Measurements from ENCODE around the gene EMC9. TPM values are rescaled to one million over a fixed set of nuclear protein-coding genes. Genes with fewer than 3 reads are reported as not detected.
A peak's percentile ranks its signal among the peaks of the same experiment; 100 is the strongest.

Gene EMC9
- total and polyA plus RNA-seq, 4 donors, result 4.6 to 29.4 (median 20.0) TPM

GRCh38 chr14:24092505-24093206 is 48.7 kb downstream of the EMC9 start:
- no peak for ATAC-seq (ENCODE audit: insufficient read depth, low FRiP score)
- H3K27ac ChIP-seq (ENCODE audit: low read depth in 1 of 2, low read length in 1 of 2), result no peak overlapping the region

GRCh38 chr14:24092110-24092504 is 49.3 kb downstream of the EMC9 start:
- no peaks in the 10 kb centered on the region for H3K9me3 ChIP-seq (ENCODE audit: control insufficient read depth in 4 of 4, insufficient read depth in 3 of 4, low read length in 3 of 4)
- no peak for TF ChIP-seq CTCF (IDR thresholded peaks at IDR 0.05; ENCODE audit: control extremely low read depth, extremely low read depth)
- no peak for ATAC-seq (ENCODE audit: insufficient read depth, low FRiP score)
- no peak overlapping the region for H3K9ac ChIP-seq (ENCODE audit: insufficient read depth in 1 of 2, low read length in 2 of 2)
- H3K4me3 ChIP-seq, result no peak overlapping the region
- peaks cover 0 to 17% (median 6%) of the 10 kb centered on the region in 5 donors for H3K4me1 ChIP-seq (ENCODE audit: control insufficient read depth in 5 of 5, insufficient read depth in 5 of 5, low read length in 5 of 5)
- peak in 1 of 3 donors; percentile 32 for DNase-seq
- peak overlapping the region in 1 of 2 donors; percentile 38 for H3K27ac ChIP-seq (ENCODE audit: low read depth in 1 of 2, low read length in 1 of 2)
- H3K27me3 ChIP-seq (ENCODE audit: control insufficient read depth in 3 of 3, insufficient read depth in 3 of 3, low read length in 2 of 3), result no peaks in the 10 kb centered on the region
- no peaks in the 10 kb centered on the region for H3K36me3 ChIP-seq (ENCODE audit: control insufficient read depth in 4 of 4, insufficient read depth in 4 of 4, low read length in 4 of 4)

More at GRCh38 chr14:24092505-24093206, 48.7 kb downstream of the EMC9 start:
- no peak overlapping the region for H3K9ac ChIP-seq (ENCODE audit: insufficient read depth in 1 of 2, low read length in 2 of 2)
- no peak for TF ChIP-seq CTCF (IDR thresholded peaks at IDR 0.05; ENCODE audit: control extremely low read depth, extremely low read depth)
- DNase-seq, result no peak
- H3K4me3 ChIP-seq, result no peak overlapping the region
- H3K27me3 ChIP-seq (ENCODE audit: control insufficient read depth in 3 of 3, insufficient read depth in 3 of 3, low read length in 2 of 3), result no peaks in the 10 kb centered on the region
- H3K9me3 ChIP-seq (ENCODE audit: control insufficient read depth in 4 of 4, insufficient read depth in 3 of 4, low read length in 3 of 4), result no peaks in the 10 kb centered on the region
- 75 to 87% methylated on average over 4 of the region's 4 CpGs for WGBS, 2 donors
- no peaks in the 10 kb centered on the region for H3K36me3 ChIP-seq (ENCODE audit: control insufficient read depth in 4 of 4, insufficient read depth in 4 of 4, low read length in 4 of 4)
- H3K4me1 ChIP-seq (ENCODE audit: control insufficient read depth in 5 of 5, insufficient read depth in 5 of 5, low read length in 5 of 5), result peaks cover 0 to 17% (median 6%) of the 10 kb centered on the region in 5 donors

- no peak overlapping the region for H3K27ac ChIP-seq (ENCODE audit: low read depth in 1 of 2, low read length in 1 of 2)
- H3K9ac ChIP-seq (ENCODE audit: insufficient read depth in 1 of 2, low read length in 2 of 2), result no peak overlapping the region
- 82 to 85% methylated on average over 6 of the region's 6 CpGs for WGBS, 2 donors
- no peak overlapping the region for H3K4me3 ChIP-seq
- no peaks in the 10 kb centered on the region for H3K36me3 ChIP-seq (ENCODE audit: control insufficient read depth in 4 of 4, insufficient read depth in 4 of 4, low read length in 4 of 4)
- no peaks in the 10 kb centered on the region for H3K9me3 ChIP-seq (ENCODE audit: control insufficient read depth in 4 of 4, insufficient read depth in 3 of 4, low read length in 3 of 4)
- no peak for TF ChIP-seq CTCF (IDR thresholded peaks at IDR 0.05; ENCODE audit: control extremely low read depth, extremely low read depth)
- DNase-seq (peak in 1 of 3 donors; percentile 10), ATAC-seq (ENCODE audit: insufficient read depth, low FRiP score) (no peak)
- no peaks in the 10 kb centered on the region for H3K27me3 ChIP-seq (ENCODE audit: control insufficient read depth in 3 of 3, insufficient read depth in 3 of 3, low read length in 2 of 3)
- peaks cover 0 to 7% (median 0%) of the 10 kb centered on the region in 5 donors for H3K4me1 ChIP-seq (ENCODE audit: control insufficient read depth in 5 of 5, insufficient read depth in 5 of 5, low read length in 5 of 5)
Measured at GRCh38 chr14:24089890-24090289, 51.5 kb downstream of the EMC9 start.

Small RNA genes lying within 50 kb of the gene (small RNA-seq; reads per million reads assigned to genes)
- gene AL136295.4 (ENCODE audit: low replicate concordance) (not detected), gene IPO4 (ENCODE audit: low replicate concordance) (0.06 reads per million), gene IRF9 (ENCODE audit: low replicate concordance) (not detected), gene RNA5SP383 (ENCODE audit: low replicate concordance) (not detected)

Other genes starting within 250 kb of the EMC9 start
Only the 30 nearest of the 31 such genes appear.
- 10 to 100 TPM; 36.0 to 37.3 TPM for gene DHRS4, start 187.8 kb downstream of the EMC9 start, total RNA-seq
- 10 to 100 TPM; 45.0 to 45.9 TPM for gene DHRS4, start 187.8 kb downstream of the EMC9 start, polyA plus RNA-seq
- 10 to 100 TPM; 17.0 to 29.2 TPM for gene DHRS4L2, start 152.7 kb downstream of the EMC9 start, total RNA-seq
- 10 to 100 TPM; 30.4 to 44.7 TPM for gene DHRS4L2, start 152.7 kb downstream of the EMC9 start, polyA plus RNA-seq
- gene CARMIL3, start 89.6 kb downstream of the EMC9 start, total RNA-seq, result 1 to 10 TPM in 1 of 2 donors, under 1 TPM in 1; 0.37 to 2.4 TPM
- gene CARMIL3, start 89.6 kb downstream of the EMC9 start, polyA plus RNA-seq, result under 1 TPM; 0.71 to 0.85 TPM
- not detected for gene CPNE6, start 70.0 kb downstream of the EMC9 start, total RNA-seq
- not detected for gene CPNE6, start 70.0 kb downstream of the EMC9 start, polyA plus RNA-seq
- gene PCK2, start 47.3 kb downstream of the EMC9 start, total RNA-seq, result 10 to 100 TPM in 1 of 2 donors, 1 to 10 TPM in 1; 8.9 to 91.7 TPM
- 10 to 100 TPM; 35.2 to 41.2 TPM for gene PCK2, start 47.3 kb downstream of the EMC9 start, polyA plus RNA-seq
- gene DCAF11, start 26.8 kb downstream of the EMC9 start, total RNA-seq, result 100 to 1,000 TPM in 1 of 2 donors, 10 to 100 TPM in 1; 68.9 to 153 TPM
- gene DCAF11, start 26.8 kb downstream of the EMC9 start, polyA plus RNA-seq, result 10 to 100 TPM; 26.4 to 59.4 TPM
- gene NRL, start 26.6 kb downstream of the EMC9 start, total RNA-seq, result 1 to 10 TPM; 3.6 to 5.4 TPM
- gene NRL, start 26.6 kb downstream of the EMC9 start, polyA plus RNA-seq, result 1 to 10 TPM; 2.7 TPM
- under 1 TPM; 0.48 to 0.83 TPM for gene FITM1, start 10.9 kb downstream of the EMC9 start, total RNA-seq
- gene FITM1, start 10.9 kb downstream of the EMC9 start, polyA plus RNA-seq, result 1 to 10 TPM in 1 of 2 donors, under 1 TPM in 1; 0.93 to 1.4 TPM
- 100 to 1,000 TPM; 125 to 192 TPM for gene PSME1, start 5.4 kb downstream of the EMC9 start, total RNA-seq
- 100 to 1,000 TPM; 286 to 311 TPM for gene PSME1, start 5.4 kb downstream of the EMC9 start, polyA plus RNA-seq
- gene PSME2, start 5.0 kb upstream of the EMC9 start, total RNA-seq, result 100 to 1,000 TPM in 1 of 2 donors, 10 to 100 TPM in 1; 89.1 to 178 TPM
- gene PSME2, start 5.0 kb upstream of the EMC9 start, polyA plus RNA-seq, result 100 to 1,000 TPM; 283 to 328 TPM
- gene RNF31, start 5.9 kb upstream of the EMC9 start, total RNA-seq, result 10 to 100 TPM; 31.7 to 82.4 TPM
- gene RNF31, start 5.9 kb upstream of the EMC9 start, polyA plus RNA-seq, result 10 to 100 TPM; 44.1 to 78.6 TPM
- gene IRF9, start 19.7 kb upstream of the EMC9 start, total RNA-seq, result 100 to 1,000 TPM in 1 of 2 donors, 10 to 100 TPM in 1; 75.3 to 111 TPM
- 100 to 1,000 TPM in 1 of 2 donors, 10 to 100 TPM in 1; 79.9 to 124 TPM for gene IRF9, start 19.7 kb upstream of the EMC9 start, polyA plus RNA-seq
- 10 to 100 TPM; 13.3 to 48.1 TPM for gene REC8, start 30.5 kb upstream of the EMC9 start, total RNA-seq
- gene REC8, start 30.5 kb upstream of the EMC9 start, polyA plus RNA-seq, result 10 to 100 TPM; 23.8 to 35.1 TPM
- 10 to 100 TPM; 22.0 to 78.9 TPM for gene IPO4, start 47.2 kb upstream of the EMC9 start, total RNA-seq
- 10 to 100 TPM; 13.0 to 34.8 TPM for gene IPO4, start 47.2 kb upstream of the EMC9 start, polyA plus RNA-seq
- gene TM9SF1, start 53.9 kb upstream of the EMC9 start, total RNA-seq, result 10 to 100 TPM; 42.3 to 71.9 TPM
- gene TM9SF1, start 53.9 kb upstream of the EMC9 start, polyA plus RNA-seq, result 10 to 100 TPM; 32.7 to 61.7 TPM
- 1 to 10 TPM in 1 of 2 donors, not detected in 1; 1.2 TPM for gene TSSK4, start 64.1 kb upstream of the EMC9 start, total RNA-seq
- gene TSSK4, start 64.1 kb upstream of the EMC9 start, polyA plus RNA-seq, result under 1 TPM; 0.02 to 0.10 TPM
- 10 to 100 TPM; 37.2 to 50.8 TPM for gene CHMP4A, start 71.9 kb upstream of the EMC9 start, total RNA-seq
- gene CHMP4A, start 71.9 kb upstream of the EMC9 start, polyA plus RNA-seq, result 100 to 1,000 TPM in 1 of 2 donors, 10 to 100 TPM in 1; 70.4 to 103 TPM
- gene MDP1, start 74.5 kb upstream of the EMC9 start, total RNA-seq, result 10 to 100 TPM; 20.8 to 24.8 TPM
- gene MDP1, start 74.5 kb upstream of the EMC9 start, polyA plus RNA-seq, result 10 to 100 TPM; 17.2 to 31.4 TPM
- gene NEDD8, start 90.8 kb upstream of the EMC9 start, total RNA-seq, result 100 to 1,000 TPM in 1 of 2 donors, 10 to 100 TPM in 1; 69.5 to 147 TPM
- 100 to 1,000 TPM; 242 to 246 TPM for gene NEDD8, start 90.8 kb upstream of the EMC9 start, polyA plus RNA-seq
- 10 to 100 TPM; 63.1 TPM for gene GMPR2, start 91.3 kb upstream of the EMC9 start, total RNA-seq
- gene GMPR2, start 91.3 kb upstream of the EMC9 start, polyA plus RNA-seq, result 10 to 100 TPM; 42.9 to 71.1 TPM
- gene TINF2, start 101.0 kb upstream of the EMC9 start, total RNA-seq, result 10 to 100 TPM; 48.2 to 89.1 TPM
- 10 to 100 TPM; 45.2 to 82.6 TPM for gene TINF2, start 101.0 kb upstream of the EMC9 start, polyA plus RNA-seq
- gene TGM1, start 121.6 kb upstream of the EMC9 start, total RNA-seq, result 1 to 10 TPM; 1.9 to 8.8 TPM
- 10 to 100 TPM in 1 of 2 donors, 1 to 10 TPM in 1; 9.8 to 11.3 TPM for gene TGM1, start 121.6 kb upstream of the EMC9 start, polyA plus RNA-seq
- 10 to 100 TPM; 19.7 to 55.8 TPM for gene RABGGTA, start 130.0 kb upstream of the EMC9 start, total RNA-seq
- 10 to 100 TPM; 40.3 to 45.4 TPM for gene RABGGTA, start 130.0 kb upstream of the EMC9 start, polyA plus RNA-seq
- gene DHRS1, start 158.2 kb upstream of the EMC9 start, total RNA-seq, result 10 to 100 TPM; 20.8 to 24.0 TPM
- 10 to 100 TPM; 20.6 to 27.8 TPM for gene DHRS1, start 158.2 kb upstream of the EMC9 start, polyA plus RNA-seq
- 10 to 100 TPM; 14.1 to 25.9 TPM for gene NOP9, start 158.3 kb upstream of the EMC9 start, total RNA-seq
- gene NOP9, start 158.3 kb upstream of the EMC9 start, polyA plus RNA-seq, result 10 to 100 TPM; 12.1 to 13.5 TPM
- 10 to 100 TPM in 1 of 2 donors, 1 to 10 TPM in 1; 9.6 to 18.8 TPM for gene CIDEB, start 166.4 kb upstream of the EMC9 start, total RNA-seq
- gene CIDEB, start 166.4 kb upstream of the EMC9 start, polyA plus RNA-seq, result 10 to 100 TPM in 1 of 2 donors, 1 to 10 TPM in 1; 8.3 to 19.7 TPM
- gene LTB4R2, start 168.5 kb upstream of the EMC9 start, total RNA-seq, result 10 to 100 TPM in 1 of 2 donors, 1 to 10 TPM in 1; 5.8 to 14.0 TPM
- gene LTB4R2, start 168.5 kb upstream of the EMC9 start, polyA plus RNA-seq, result 1 to 10 TPM; 1.8 to 5.5 TPM
- gene LTB4R, start 169.9 kb upstream of the EMC9 start, total RNA-seq, result 10 to 100 TPM in 1 of 2 donors, 1 to 10 TPM in 1; 4.4 to 14.8 TPM
- 10 to 100 TPM in 1 of 2 donors, 1 to 10 TPM in 1; 7.3 to 47.0 TPM for gene LTB4R, start 169.9 kb upstream of the EMC9 start, polyA plus RNA-seq
- gene ADCY4, start 193.5 kb upstream of the EMC9 start, total RNA-seq, result 10 to 100 TPM; 35.7 to 36.3 TPM
- 10 to 100 TPM; 22.6 to 42.8 TPM for gene ADCY4, start 193.5 kb upstream of the EMC9 start, polyA plus RNA-seq
- gene RIPK3, start 198.4 kb upstream of the EMC9 start, total RNA-seq, result 10 to 100 TPM in 1 of 2 donors, 1 to 10 TPM in 1; 6.4 to 26.0 TPM
- gene RIPK3, start 198.4 kb upstream of the EMC9 start, polyA plus RNA-seq, result 10 to 100 TPM; 13.0 to 23.4 TPM